Astrocyte (in vitro differentiated cells and primary cell): Measurements from ENCODE around the gene RPL10A.

Experiments used
- EZH2 ChIP-seq: IDR thresholded peaks from 2 replicates; pipeline ENCODE4 v1.6.1; 2012; ENCODE audit warnings: mild to moderate bottlenecking, low read length, inconsistent platforms; ENCODE audit not compliant: insufficient read depth
- TF ChIP-seq, protein P1 (sequence below): IDR thresholded peaks from 2 replicates; pipeline ENCODE4 v1.5.1; 2011; ENCODE audit warnings: low read depth, mild to moderate bottlenecking, inconsistent platforms, low read length, moderate library complexity; ENCODE audit not compliant: insufficient read depth

DNA sequence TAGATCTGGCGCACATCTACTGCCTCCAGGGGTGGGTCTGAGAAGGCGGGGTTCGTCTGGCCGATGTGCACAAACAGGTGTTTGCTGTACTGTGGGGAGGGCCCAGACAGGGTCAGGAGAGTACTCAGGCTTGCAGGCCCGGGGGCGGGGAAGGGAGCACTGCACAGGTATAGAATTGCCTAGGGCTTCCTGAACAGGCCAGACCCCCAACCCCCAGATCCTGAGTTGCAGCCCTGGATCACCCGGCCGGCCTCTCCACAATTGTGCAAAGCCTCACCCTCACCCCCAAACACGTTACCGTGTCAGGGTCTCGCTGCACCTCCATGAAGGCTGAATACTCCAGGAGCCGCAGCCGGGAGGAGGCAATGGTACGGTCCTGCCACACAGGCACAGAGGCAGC is 7.8 kb downstream of the RPL10A start:
- TF ChIP-seq, protein P1, sequence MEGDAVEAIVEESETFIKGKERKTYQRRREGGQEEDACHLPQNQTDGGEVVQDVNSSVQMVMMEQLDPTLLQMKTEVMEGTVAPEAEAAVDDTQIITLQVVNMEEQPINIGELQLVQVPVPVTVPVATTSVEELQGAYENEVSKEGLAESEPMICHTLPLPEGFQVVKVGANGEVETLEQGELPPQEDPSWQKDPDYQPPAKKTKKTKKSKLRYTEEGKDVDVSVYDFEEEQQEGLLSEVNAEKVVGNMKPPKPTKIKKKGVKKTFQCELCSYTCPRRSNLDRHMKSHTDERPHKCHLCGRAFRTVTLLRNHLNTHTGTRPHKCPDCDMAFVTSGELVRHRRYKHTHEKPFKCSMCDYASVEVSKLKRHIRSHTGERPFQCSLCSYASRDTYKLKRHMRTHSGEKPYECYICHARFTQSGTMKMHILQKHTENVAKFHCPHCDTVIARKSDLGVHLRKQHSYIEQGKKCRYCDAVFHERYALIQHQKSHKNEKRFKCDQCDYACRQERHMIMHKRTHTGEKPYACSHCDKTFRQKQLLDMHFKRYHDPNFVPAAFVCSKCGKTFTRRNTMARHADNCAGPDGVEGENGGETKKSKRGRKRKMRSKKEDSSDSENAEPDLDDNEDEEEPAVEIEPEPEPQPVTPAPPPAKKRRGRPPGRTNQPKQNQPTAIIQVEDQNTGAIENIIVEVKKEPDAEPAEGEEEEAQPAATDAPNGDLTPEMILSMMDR, result no peak
- TF ChIP-seq EZH2, result no peak
